HEK293 (cell line): ENCODE data around the gene CCND1.

Source experiments
- CTCF ChIA-PET: fragments of 350-600 bp; formaldehyde crosslinking; extraction: SDS; loops from one replicate; lab custom pipeline; 2021; ENCODE audit warnings: antibody characterized with exemption; lab: Yijun Ruan, JAX
- POLR2A ChIA-PET: fragments of 300-600 bp; formaldehyde crosslinking; extraction: SDS; loops from one replicate; lab custom pipeline; 2020; ENCODE audit warnings: antibody characterized with exemption, inconsistent platforms; lab: Yijun Ruan, JAX
- H3K27ac ChIP-seq: fragments of 200-500 bp; sonication (Bioruptor generic); 2 replicates; pipeline ENCODE4 v1.5.1; 2014; ENCODE audit warnings: low read depth, low read length, control low read depth, inconsistent platforms; ENCODE audit errors: extremely low read depth
- H3K36me3 ChIP-seq, 2 experiments: fragments of 200-500 bp in 1 of 2; sonication (Bioruptor generic) in 1 of 2; 1 replicate in 1 of 2; 2 replicates in 1 of 2; pipeline ENCODE4 v1.5.1; 2014 to 2017; ENCODE audit warnings: inconsistent platforms in 2 of 2, low read length in 2 of 2; ENCODE audit not compliant: control insufficient read depth in 2 of 2, insufficient read depth in 1 of 2
- H3K4me1 ChIP-seq: fragments of 200-500 bp; sonication (Bioruptor generic); 2 replicates; pipeline ENCODE4 v1.5.1; 2014; ENCODE audit warnings: mild to moderate bottlenecking, low read length, inconsistent platforms; ENCODE audit not compliant: control insufficient read depth, insufficient read depth
- H3K4me3 ChIP-seq: 2 replicates; pipeline ENCODE4 v1.5.1; 2011; ENCODE audit warnings: low read depth, mild to moderate bottlenecking, control low read depth, low read length, moderate library complexity
- H3K9me3 ChIP-seq: fragments of 200-500 bp; sonication (Bioruptor generic); 2 replicates; pipeline ENCODE4 v1.5.1; 2014; ENCODE audit warnings: low read depth, low read length, inconsistent platforms; ENCODE audit not compliant: control insufficient read depth, insufficient read depth
- GLI4 ChIP-seq: fragments of 450-650 bp; formaldehyde crosslinking; IDR thresholded peaks from 2 replicates; pipeline ENCODE4 v1.5.1; 2016; ENCODE audit warnings: missing biosample characterization, missing genetic modification characterization
- GLIS1 ChIP-seq: fragments of 450-650 bp; formaldehyde crosslinking; IDR thresholded peaks from 2 replicates; pipeline ENCODE4 v1.5.1; 2016; ENCODE audit warnings: missing biosample characterization, missing genetic modification characterization
- PRDM1 ChIP-seq: fragments of 450-650 bp; formaldehyde crosslinking; IDR thresholded peaks from 2 replicates; pipeline ENCODE4; 2016; ENCODE audit warnings: missing biosample characterization, missing genetic modification characterization
- PRDM6 ChIP-seq: fragments of 450-650 bp; formaldehyde crosslinking; IDR thresholded peaks from 2 replicates; pipeline ENCODE4 v1.5.1; 2017; ENCODE audit warnings: missing biosample characterization, missing genetic modification characterization
- TCF7L2 ChIP-seq: IDR thresholded peaks from 2 replicates; pipeline ENCODE4 v1.6.1; 2011; ENCODE audit warnings: low read depth, mild to moderate bottlenecking, inconsistent platforms, low read length, moderate library complexity, borderline replicate concordance
- YY1 ChIP-seq: fragments of 450-650 bp; formaldehyde crosslinking; IDR thresholded peaks from 2 replicates; pipeline ENCODE4 v1.5.1; 2018; ENCODE audit warnings: missing biosample characterization, missing genetic modification characterization
- ZBTB10 ChIP-seq: fragments of 450-650 bp; formaldehyde crosslinking; IDR thresholded peaks from 2 replicates; pipeline ENCODE4 v1.5.1; 2016; ENCODE audit warnings: missing biosample characterization, missing genetic modification characterization
- ZBTB6 ChIP-seq: fragments of 450-650 bp; formaldehyde crosslinking; IDR thresholded peaks from 2 replicates; pipeline ENCODE4 v1.5.1; 2017; ENCODE audit warnings: missing biosample characterization, missing genetic modification characterization
- ZNF121 ChIP-seq: fragments of 450-650 bp; formaldehyde crosslinking; IDR thresholded peaks from 2 replicates; pipeline ENCODE4 v1.5.1; 2016; ENCODE audit warnings: missing biosample characterization, missing genetic modification characterization
- ZNF138 ChIP-seq: fragments of 450-650 bp; formaldehyde crosslinking; IDR thresholded peaks from 2 replicates; pipeline ENCODE4 v1.5.1; 2016; ENCODE audit warnings: missing biosample characterization, missing genetic modification characterization, borderline replicate concordance
- ZNF184 ChIP-seq: fragments of 450-650 bp; IDR thresholded peaks from 2 replicates; pipeline ENCODE4 v1.5.1; 2018; ENCODE audit warnings: missing biosample characterization, mild to moderate bottlenecking, missing genetic modification characterization
- ZNF239 ChIP-seq: fragments of 450-650 bp; formaldehyde crosslinking; IDR thresholded peaks from 2 replicates; pipeline ENCODE4 v1.5.1; 2016; ENCODE audit warnings: missing biosample characterization, missing genetic modification characterization
- ZNF426 ChIP-seq: fragments of 450-650 bp; formaldehyde crosslinking; IDR thresholded peaks from 2 replicates; pipeline ENCODE4 v1.5.1; 2017; ENCODE audit warnings: missing biosample characterization, missing genetic modification characterization, mild to moderate bottlenecking, inconsistent platforms, moderate library complexity
- ZNF513 ChIP-seq: fragments of 450-650 bp; IDR thresholded peaks from 2 replicates; pipeline ENCODE4 v1.5.1; 2018; ENCODE audit warnings: missing biosample characterization, missing genetic modification characterization
- ZNF521 ChIP-seq: fragments of 450-650 bp; formaldehyde crosslinking; IDR thresholded peaks from 2 replicates; pipeline ENCODE4 v1.5.1; 2017; ENCODE audit warnings: missing biosample characterization, mild to moderate bottlenecking, missing genetic modification characterization
- ZNF549 ChIP-seq: fragments of 450-650 bp; IDR thresholded peaks from 2 replicates; pipeline ENCODE4 v1.5.1; 2018; ENCODE audit warnings: missing biosample characterization, missing genetic modification characterization, mild to moderate bottlenecking, inconsistent platforms, moderate library complexity
- ZNF555 ChIP-seq: fragments of 450-650 bp; formaldehyde crosslinking; conservative IDR thresholded peaks from 2 replicates; pipeline ENCODE4 v1.5.1; 2017; ENCODE audit warnings: missing biosample characterization, mild to moderate bottlenecking, missing genetic modification characterization, inconsistent platforms
- ZNF639 ChIP-seq: fragments of 450-650 bp; formaldehyde crosslinking; IDR thresholded peaks from 2 replicates; pipeline ENCODE4 v1.5.1; 2016; ENCODE audit warnings: missing biosample characterization, missing genetic modification characterization
- ZNF658 ChIP-seq: fragments of 450-650 bp; formaldehyde crosslinking; IDR thresholded peaks from 2 replicates; pipeline ENCODE4; 2016; ENCODE audit warnings: missing biosample characterization, missing genetic modification characterization
- ZNF791 ChIP-seq: fragments of 450-650 bp; formaldehyde crosslinking; IDR thresholded peaks from 2 replicates; pipeline ENCODE4 v1.5.1; 2016; ENCODE audit warnings: missing biosample characterization, missing genetic modification characterization
- ZSCAN16 ChIP-seq: fragments of 450-650 bp; formaldehyde crosslinking; IDR thresholded peaks from 2 replicates; pipeline ENCODE4 v1.5.1; 2016; ENCODE audit warnings: missing biosample characterization, missing genetic modification characterization
- ZXDB ChIP-seq: fragments of 450-650 bp; formaldehyde crosslinking; IDR thresholded peaks from 2 replicates; pipeline ENCODE4 v1.5.1; 2016; ENCODE audit warnings: missing biosample characterization, missing genetic modification characterization

Gene CCND1

GRCh38 chr11:69666261-69666660, 25.3 kb downstream of the CCND1 start (continued):
- no peak for TF ChIP-seq ZBTB6
- TF ChIP-seq ZSCAN16, result no peak
- no peak for TF ChIP-seq ZNF239 (tag by site-specific recombination)
- TF ChIP-seq ZNF555 (tag by site-specific recombination), result no peak
- no peak for TF ChIP-seq ZNF426 (tag by site-specific recombination)
- TF ChIP-seq ZNF658 (tag by site-specific recombination), result no peak
- no peak for TF ChIP-seq GLI4
- no peak for TF ChIP-seq TCF7L2
- no peak for TF ChIP-seq ZXDB (tag by site-specific recombination)
- no peak for TF ChIP-seq ZNF513 (tag by site-specific recombination)
- TF ChIP-seq GLIS1, result no peak
- no peak for TF ChIP-seq ZNF121 (tag by site-specific recombination)
- TF ChIP-seq ZNF521 (tag by site-specific recombination), result no peak
- TF ChIP-seq, all 188 proteins: peak for 0

GRCh38 chr11:69666752-69667536, 26.0 kb downstream of the CCND1 start:
- CTCF ChIA-PET, result interaction anchor here (0.6 to 5.2 kb wide), 4 partner anchors 18 to 568 kb away, joined by 3 to 52 read pairs (median 4); no protein-coding TSS in a partner anchor

GRCh38 chr11:69667619-69668604, 27.0 kb downstream of the CCND1 start:
- peaks cover 3 to 90% of the 10 kb centered on the region in 2 experiments; a peak in 2 of 3 replicates for H3K36me3 ChIP-seq
- CTCF ChIA-PET, result interaction anchor here (0.7 to 5.2 kb wide), 5 partner anchors 8 to 570 kb away, joined by 4 to 52 read pairs (median 4); no protein-coding TSS in a partner anchor
- POLR2A ChIA-PET, result interaction anchor here (0.7 kb wide), 1 partner anchor 23 kb away, joined by 3 read pairs; no protein-coding TSS in a partner anchor
- H3K4me1 ChIP-seq, result peaks cover 4% of the 10 kb centered on the region; the same call in 1 of the 2 replicates
- no peak overlapping the region for H3K27ac ChIP-seq
- no peak overlapping the region for H3K4me3 ChIP-seq
- H3K9me3 ChIP-seq, result no peaks in the 10 kb centered on the region
- TF ChIP-seq PRDM6 (tag by site-specific recombination) (no peak), ZBTB10 (tag by site-specific recombination) (no peak), ZNF184 (tag by site-specific recombination) (no peak), ZNF639 (tag by site-specific recombination) (no peak), YY1 (no peak), ZNF513 (tag by site-specific recombination) (no peak)

More at GRCh38 chr11:69666752-69667536, 26.0 kb downstream of the CCND1 start:
- Histone ChIP-seq H3K9me3 (no peaks in the 10 kb centered on the region), H3K4me3 (no peak overlapping the region), H3K4me1 (peaks cover 4% of the 10 kb centered on the region; the same call in 1 of the 2 replicates), H3K36me3 (peaks cover 0 to 83% of the 10 kb centered on the region in 2 experiments; a peak in 2 of 3 replicates), H3K27ac (no peak overlapping the region)
- TF ChIP-seq PRDM1 (tag by site-specific recombination) (no peak), ZNF549 (tag by site-specific recombination) (no peak), ZNF791 (no peak), ZNF138 (tag by site-specific recombination) (no peak)
- POLR2A ChIA-PET, result interaction anchor here (0.9 kb wide), 1 partner anchor 8 kb away, joined by 4 read pairs; the partner anchor contains the start of gene LTO1
